GM21825 (cell line): Measurements from ENCODE around the gene TSSK6.

Experiments
- ATAC-seq: cut with Tn5 transposase; IDR thresholded peaks from one replicate; pipeline ENCODE4 v1.9.1; 2021; ENCODE audit warnings: mild to moderate bottlenecking, moderate library complexity; ENCODE audit not compliant: unreplicated experiment

The TSSK6 gene

GRCh38 chr19:19465436-19466070 is 49.8 kb downstream of the TSSK6 start:
- ATAC-seq = no peak

- no peak for ATAC-seq
Measured at GRCh38 chr19:19464339-19465098, 50.8 kb downstream of the TSSK6 start.
